HL-60 (cell line): Measurements from ENCODE around the gene INO80.

Source experiments
- DNase-seq, 2 experiments: peaks; one replicate each; pipeline ENCODE4 v3.0.0-alpha.2; 2010 to 2020; ENCODE audit warnings: low read depth in 1 of 2, low spot score in 1 of 2
- H3K27ac ChIP-seq: fragments of 250-450 bp; sonication (Bioruptor Pico); replicated peaks from 2 replicates; pipeline ENCODE4 v1.5.1; 2020; ENCODE audit warnings: mild to moderate bottlenecking, moderate library complexity
- H3K27me3 ChIP-seq: fragments of 250-450 bp; sonication (Bioruptor Pico); 2 replicates; pipeline ENCODE4 v1.5.1; 2021; ENCODE audit warnings: mild to moderate bottlenecking, moderate library complexity; ENCODE audit not compliant: insufficient read depth, poor library complexity, severe bottlenecking
- H3K4me3 ChIP-seq: replicated peaks from 2 replicates; pipeline ENCODE4 v1.5.1; 2011; ENCODE audit warnings: mild to moderate bottlenecking, control low read depth, low read length; ENCODE audit not compliant: insufficient read depth
- GABPA ChIP-seq: IDR thresholded peaks from 2 replicates; pipeline ENCODE4 v1.6.1; 2012; ENCODE audit warnings: low read depth
- POLR2AphosphoS5 ChIP-seq: IDR thresholded peaks from 2 replicates; pipeline ENCODE4 v1.6.1; 2012; ENCODE audit warnings: low read depth
- SPI1 ChIP-seq: IDR thresholded peaks from 2 replicates; pipeline ENCODE4 v1.6.1; 2012; ENCODE audit warnings: low read depth, mild to moderate bottlenecking, borderline replicate concordance
- TF ChIP-seq, protein P1 (sequence below): IDR thresholded peaks from 2 replicates; pipeline ENCODE4 v1.6.1; 2012; ENCODE audit warnings: low read depth; ENCODE audit not compliant: insufficient replicate concordance
- TF ChIP-seq, protein P2 (sequence below): IDR thresholded peaks from one replicate; pipeline ENCODE4 v1.5.1; 2011; ENCODE audit warnings: low read length, control low read depth, inconsistent platforms; ENCODE audit not compliant: insufficient read depth

The INO80 gene

DNA sequence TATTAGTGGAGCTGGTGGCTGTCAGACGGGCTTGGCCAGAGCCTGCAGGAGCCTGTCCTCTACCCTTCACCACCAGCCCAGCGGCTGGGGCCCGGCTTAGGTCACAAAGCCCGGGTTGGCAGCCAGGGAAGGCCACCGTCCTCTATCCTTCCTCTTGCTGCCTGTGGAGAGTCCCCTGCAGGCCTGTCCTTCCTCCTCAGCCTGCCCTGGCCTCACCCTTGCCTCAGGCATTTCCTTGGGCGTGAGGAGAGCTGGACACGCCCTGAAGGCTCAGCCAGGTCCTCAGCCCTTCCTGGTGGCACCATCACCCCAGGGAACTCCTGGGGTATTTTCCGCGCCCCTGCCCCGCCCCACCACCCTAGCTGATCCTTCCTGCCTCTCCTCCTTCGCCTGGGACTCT is 155.2 kb downstream of the INO80 start:
- TF ChIP-seq, protein P1, sequence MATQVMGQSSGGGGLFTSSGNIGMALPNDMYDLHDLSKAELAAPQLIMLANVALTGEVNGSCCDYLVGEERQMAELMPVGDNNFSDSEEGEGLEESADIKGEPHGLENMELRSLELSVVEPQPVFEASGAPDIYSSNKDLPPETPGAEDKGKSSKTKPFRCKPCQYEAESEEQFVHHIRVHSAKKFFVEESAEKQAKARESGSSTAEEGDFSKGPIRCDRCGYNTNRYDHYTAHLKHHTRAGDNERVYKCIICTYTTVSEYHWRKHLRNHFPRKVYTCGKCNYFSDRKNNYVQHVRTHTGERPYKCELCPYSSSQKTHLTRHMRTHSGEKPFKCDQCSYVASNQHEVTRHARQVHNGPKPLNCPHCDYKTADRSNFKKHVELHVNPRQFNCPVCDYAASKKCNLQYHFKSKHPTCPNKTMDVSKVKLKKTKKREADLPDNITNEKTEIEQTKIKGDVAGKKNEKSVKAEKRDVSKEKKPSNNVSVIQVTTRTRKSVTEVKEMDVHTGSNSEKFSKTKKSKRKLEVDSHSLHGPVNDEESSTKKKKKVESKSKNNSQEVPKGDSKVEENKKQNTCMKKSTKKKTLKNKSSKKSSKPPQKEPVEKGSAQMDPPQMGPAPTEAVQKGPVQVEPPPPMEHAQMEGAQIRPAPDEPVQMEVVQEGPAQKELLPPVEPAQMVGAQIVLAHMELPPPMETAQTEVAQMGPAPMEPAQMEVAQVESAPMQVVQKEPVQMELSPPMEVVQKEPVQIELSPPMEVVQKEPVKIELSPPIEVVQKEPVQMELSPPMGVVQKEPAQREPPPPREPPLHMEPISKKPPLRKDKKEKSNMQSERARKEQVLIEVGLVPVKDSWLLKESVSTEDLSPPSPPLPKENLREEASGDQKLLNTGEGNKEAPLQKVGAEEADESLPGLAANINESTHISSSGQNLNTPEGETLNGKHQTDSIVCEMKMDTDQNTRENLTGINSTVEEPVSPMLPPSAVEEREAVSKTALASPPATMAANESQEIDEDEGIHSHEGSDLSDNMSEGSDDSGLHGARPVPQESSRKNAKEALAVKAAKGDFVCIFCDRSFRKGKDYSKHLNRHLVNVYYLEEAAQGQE: no peak
- no peak for TF ChIP-seq GABPA
- Histone ChIP-seq H3K27me3 (no peaks in the 10 kb centered on the region), H3K27ac (no peak overlapping the region), H3K4me3 (no peak overlapping the region)
- DNase-seq: no peak

DNA sequence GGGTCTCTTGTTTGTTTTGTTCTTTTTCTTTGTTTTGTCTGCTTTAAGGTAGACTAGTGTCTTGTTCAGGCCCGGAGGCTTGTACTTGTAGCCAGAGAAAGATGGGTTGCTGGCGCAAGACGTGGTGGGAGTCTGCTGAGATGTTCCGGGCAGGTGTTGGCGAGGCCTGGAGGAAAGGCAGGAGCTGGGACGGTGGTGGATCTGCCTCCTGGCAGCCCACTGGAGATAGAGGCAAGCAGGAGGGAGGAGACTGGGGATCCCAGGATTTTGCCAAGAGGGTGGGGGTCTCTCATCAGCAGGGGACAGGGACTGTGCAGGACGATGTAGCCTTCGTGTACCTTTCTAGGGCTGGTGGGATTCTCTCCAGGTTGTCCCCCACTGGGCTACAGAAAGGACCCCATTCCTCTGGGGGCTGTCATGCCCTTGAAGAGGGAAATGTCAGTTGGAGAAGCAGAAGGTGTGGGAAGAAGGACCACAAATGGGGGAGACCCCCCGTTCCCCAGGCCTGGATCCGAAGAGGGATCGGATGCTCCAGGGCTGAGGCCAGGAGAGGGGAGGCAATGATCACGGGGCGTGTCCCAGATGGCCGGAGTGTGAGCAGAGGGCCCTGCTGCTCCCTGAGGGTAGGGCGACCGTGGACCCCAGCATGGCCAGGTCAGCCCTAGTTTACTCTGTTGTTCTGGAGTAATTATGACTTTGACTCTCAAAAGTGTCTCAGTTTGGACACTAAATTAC is 155.8 kb downstream of the INO80 start:
- DNase-seq: no peak
- Histone ChIP-seq H3K27ac (no peak overlapping the region), H3K27me3 (no peaks in the 10 kb centered on the region), H3K4me3 (no peak overlapping the region)
- no peak for TF ChIP-seq SPI1
- TF ChIP-seq, protein P1: no peak
- TF ChIP-seq GABPA: no peak
- no peak for TF ChIP-seq POLR2AphosphoS5

DNA sequence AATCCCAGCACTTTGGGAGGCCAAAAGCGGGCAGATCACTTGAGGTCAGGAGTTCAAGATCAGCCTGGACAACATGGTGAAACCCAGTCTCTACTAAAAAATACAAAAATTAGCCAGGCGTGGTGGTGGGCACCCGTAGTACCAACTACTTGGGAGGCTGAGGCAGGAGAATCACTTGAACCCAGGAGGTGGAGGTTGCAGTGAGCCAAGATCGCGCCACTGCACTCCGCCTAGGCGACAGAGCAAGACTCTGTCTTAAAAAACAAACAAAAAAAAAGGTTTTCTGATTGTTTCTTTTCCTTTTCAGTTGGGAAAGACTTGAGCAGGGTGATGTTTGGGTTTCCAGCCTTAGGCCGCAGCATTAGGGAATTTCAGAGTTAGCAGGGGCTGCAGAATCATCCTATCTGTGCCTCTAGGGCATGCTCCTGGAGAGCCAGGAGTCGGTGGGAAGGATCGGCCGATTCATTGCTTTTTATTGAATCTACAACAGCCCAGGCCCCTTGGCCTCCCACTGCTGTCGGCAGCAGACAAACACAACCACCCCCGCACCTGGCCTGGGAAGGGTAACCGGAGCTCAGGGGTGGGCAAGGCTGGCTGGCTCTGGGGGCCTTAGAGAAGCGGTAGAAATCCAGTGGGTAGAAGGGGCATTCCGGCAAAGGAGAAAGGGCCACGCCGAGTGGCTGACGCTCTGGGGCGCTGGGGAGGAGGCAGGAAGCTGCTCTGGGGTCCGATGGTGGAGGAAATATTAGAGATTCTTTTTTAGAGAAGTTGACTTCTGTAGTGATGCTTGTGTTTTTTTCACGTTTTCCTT is 156.5 kb downstream of the INO80 start:
- no peak overlapping the region for H3K4me3 ChIP-seq
- TF ChIP-seq, protein P2, sequence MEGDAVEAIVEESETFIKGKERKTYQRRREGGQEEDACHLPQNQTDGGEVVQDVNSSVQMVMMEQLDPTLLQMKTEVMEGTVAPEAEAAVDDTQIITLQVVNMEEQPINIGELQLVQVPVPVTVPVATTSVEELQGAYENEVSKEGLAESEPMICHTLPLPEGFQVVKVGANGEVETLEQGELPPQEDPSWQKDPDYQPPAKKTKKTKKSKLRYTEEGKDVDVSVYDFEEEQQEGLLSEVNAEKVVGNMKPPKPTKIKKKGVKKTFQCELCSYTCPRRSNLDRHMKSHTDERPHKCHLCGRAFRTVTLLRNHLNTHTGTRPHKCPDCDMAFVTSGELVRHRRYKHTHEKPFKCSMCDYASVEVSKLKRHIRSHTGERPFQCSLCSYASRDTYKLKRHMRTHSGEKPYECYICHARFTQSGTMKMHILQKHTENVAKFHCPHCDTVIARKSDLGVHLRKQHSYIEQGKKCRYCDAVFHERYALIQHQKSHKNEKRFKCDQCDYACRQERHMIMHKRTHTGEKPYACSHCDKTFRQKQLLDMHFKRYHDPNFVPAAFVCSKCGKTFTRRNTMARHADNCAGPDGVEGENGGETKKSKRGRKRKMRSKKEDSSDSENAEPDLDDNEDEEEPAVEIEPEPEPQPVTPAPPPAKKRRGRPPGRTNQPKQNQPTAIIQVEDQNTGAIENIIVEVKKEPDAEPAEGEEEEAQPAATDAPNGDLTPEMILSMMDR: no peak
- TF ChIP-seq POLR2AphosphoS5 (no peak), SPI1 (no peak), GABPA (no peak)
- TF ChIP-seq, protein P1: no peak
- DNase-seq: no peak
- no peaks in the 10 kb centered on the region for H3K27me3 ChIP-seq
- no peak overlapping the region for H3K27ac ChIP-seq

DNA sequence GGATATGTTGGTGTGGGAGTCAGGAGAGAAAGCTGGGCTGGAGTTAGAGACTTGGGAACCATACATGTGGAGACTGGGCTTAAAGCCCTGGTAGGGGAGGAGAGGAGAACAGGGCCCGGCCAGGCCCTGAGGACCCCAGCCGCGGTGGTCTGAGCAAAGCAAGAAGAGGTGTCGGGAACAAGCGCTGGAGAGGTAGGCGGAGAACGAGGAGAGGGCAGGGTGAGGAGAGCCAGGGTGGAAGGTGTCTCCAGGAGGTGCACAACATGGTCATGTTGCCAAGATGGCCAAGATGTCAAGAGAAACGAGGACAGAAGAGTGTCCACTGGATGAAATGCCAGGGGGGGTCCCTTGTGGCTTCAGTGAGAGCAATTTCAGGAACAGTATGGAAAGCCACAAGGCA is 157.4 kb downstream of the INO80 start:
- H3K27me3 ChIP-seq: no peaks in the 10 kb centered on the region
- H3K4me3 ChIP-seq: no peak overlapping the region
- no peak overlapping the region for H3K27ac ChIP-seq
- DNase-seq: no peak
- TF ChIP-seq, protein P2: no peak
- TF ChIP-seq, protein P1: no peak
- TF ChIP-seq SPI1 (no peak), POLR2AphosphoS5 (no peak), GABPA (no peak)
